ENCODE results near the gene STARD5.

DNA sequence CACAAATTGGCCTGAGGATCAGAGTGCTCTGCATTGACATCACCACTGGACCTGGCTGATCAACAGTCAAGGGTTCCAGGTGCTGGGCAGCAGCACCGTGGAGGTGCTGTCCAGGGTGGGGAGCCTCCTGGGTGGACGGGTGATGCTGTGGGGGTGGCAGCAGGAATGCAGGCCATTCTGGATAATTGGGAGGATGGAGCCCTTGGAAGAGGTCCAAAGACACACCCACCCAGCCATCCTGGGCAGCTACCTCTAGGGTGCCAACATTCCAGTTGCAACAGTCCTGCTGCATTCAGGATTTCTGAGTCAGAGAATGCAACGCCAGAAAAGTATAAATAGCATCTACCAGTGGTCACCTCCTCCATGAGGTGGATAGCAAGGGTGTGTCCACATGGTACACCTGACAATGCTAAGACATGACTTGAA is 26.8 kb downstream of the STARD5 start:
- TF ChIP-seq, protein P1, sequence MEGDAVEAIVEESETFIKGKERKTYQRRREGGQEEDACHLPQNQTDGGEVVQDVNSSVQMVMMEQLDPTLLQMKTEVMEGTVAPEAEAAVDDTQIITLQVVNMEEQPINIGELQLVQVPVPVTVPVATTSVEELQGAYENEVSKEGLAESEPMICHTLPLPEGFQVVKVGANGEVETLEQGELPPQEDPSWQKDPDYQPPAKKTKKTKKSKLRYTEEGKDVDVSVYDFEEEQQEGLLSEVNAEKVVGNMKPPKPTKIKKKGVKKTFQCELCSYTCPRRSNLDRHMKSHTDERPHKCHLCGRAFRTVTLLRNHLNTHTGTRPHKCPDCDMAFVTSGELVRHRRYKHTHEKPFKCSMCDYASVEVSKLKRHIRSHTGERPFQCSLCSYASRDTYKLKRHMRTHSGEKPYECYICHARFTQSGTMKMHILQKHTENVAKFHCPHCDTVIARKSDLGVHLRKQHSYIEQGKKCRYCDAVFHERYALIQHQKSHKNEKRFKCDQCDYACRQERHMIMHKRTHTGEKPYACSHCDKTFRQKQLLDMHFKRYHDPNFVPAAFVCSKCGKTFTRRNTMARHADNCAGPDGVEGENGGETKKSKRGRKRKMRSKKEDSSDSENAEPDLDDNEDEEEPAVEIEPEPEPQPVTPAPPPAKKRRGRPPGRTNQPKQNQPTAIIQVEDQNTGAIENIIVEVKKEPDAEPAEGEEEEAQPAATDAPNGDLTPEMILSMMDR (IDR thresholded peaks at IDR 0.05; ENCODE audit: insufficient read depth, low read length) = no peak
- TF ChIP-seq POLR2AphosphoS5 (IDR thresholded peaks at IDR 0.05; ENCODE audit: low read depth) (no peak), GABPA (IDR thresholded peaks at IDR 0.05; ENCODE audit: low read depth) (no peak)

Measured in HL-60 (cell line).